Esophagus mucosa (tissue), 1 donor: Measurements from ENCODE around the gene MIA. TPM values are rescaled to one million over a fixed set of nuclear protein-coding genes. Genes with fewer than 3 reads are reported as not detected.
"Not testable (repeated sequence)": the region's sequence is repeated elsewhere in the genome, so short reads cannot be mapped to it uniquely, and the experiment has no call there.

Experiments
- ATAC-seq: fragments of 200-7000 bp; cut with Tn5 transposase; one replicate; pipeline ENCODE4 v1.9.1; 2020
- total RNA-seq: library from RNA; stranded (reverse); gene quantifications from one replicate; pipeline ENCODE4 v1.2.4, GENCODE V29; 2023
- donor health status: DM: yes; HTN: yes; CAD: no.

MIA gene
- total RNA-seq, 1 donor from 2014 or later, result 7.5 TPM

DNA sequence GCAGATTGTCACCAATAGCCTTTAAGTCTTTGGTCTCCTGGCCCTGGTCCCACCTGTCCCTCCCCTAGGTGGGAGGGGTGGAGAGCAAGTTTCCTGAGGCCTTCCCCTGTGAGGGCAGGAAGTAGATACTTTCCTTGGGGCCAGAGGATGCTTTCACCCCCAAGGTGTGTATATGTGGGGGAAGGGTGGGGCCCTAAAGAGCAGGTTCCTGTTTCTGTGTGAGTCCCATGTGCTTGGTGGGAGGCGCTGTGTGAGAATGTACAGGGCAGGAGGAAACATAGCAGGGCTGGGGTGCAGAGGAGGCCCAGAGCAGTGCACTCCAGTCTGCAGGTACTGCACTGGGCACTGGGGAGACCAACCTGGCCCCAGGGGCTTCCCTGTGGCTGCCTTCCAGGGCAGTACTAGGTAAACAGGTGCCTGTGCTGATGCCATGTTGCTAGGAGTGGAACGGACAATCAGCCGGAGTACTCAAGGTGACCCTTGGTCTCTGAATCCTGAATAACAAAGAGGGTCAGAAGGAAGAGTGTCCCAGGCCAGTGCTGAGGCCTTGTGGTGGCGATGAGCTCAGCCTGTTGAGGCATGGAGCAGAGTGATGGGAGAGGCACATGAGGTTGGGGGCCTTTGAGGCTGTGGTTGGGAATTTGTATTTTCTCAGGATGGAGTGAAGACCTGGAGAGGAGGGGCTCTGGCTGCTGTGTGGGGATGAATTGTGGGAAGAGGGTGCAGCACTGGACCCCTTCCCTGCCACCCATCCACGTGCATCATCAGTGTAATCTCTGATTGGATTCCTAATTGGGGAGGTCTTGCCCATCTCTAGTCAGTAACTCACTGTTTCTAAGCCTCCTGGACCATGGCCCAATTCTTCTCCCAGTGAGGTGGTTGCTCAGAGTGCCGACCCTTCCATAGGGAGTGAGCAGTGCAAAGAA, 28.8 kb downstream of the MIA start:
- peak; percentile 1 for ATAC-seq

GRCh38 chr19:40804783-40805242, 29.5 kb downstream of the MIA start:
- no peak for ATAC-seq

DNA sequence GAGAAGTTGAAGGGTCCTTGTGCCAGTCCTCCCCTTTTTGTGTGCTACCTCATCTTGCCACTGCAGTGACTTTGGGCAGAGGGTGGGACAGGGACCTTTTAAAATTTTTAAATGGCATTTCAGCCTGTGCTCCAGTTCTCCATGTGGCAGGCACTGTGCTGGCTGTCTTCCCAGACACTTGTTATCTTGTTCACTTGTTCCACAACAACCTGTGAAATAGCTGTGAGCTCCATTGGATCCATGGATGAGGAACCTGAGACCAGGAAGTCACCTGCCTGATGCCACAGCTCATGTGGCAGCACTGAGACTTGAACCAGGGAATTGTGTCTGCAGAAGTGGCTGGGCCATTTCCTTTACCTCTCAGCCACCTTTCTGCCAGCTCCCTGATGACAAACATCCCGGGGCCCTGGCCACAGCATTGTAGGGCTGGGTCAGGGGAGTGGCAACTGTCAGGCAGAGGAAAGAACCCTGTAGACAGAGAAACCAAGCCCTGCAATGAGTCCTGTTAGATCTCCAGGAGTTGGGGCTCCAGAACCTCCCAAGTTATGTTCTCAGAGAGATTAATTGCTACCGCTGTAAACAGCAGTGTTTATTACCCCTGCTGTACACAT, 30.0 kb downstream of the MIA start:
- no peak for ATAC-seq

DNA sequence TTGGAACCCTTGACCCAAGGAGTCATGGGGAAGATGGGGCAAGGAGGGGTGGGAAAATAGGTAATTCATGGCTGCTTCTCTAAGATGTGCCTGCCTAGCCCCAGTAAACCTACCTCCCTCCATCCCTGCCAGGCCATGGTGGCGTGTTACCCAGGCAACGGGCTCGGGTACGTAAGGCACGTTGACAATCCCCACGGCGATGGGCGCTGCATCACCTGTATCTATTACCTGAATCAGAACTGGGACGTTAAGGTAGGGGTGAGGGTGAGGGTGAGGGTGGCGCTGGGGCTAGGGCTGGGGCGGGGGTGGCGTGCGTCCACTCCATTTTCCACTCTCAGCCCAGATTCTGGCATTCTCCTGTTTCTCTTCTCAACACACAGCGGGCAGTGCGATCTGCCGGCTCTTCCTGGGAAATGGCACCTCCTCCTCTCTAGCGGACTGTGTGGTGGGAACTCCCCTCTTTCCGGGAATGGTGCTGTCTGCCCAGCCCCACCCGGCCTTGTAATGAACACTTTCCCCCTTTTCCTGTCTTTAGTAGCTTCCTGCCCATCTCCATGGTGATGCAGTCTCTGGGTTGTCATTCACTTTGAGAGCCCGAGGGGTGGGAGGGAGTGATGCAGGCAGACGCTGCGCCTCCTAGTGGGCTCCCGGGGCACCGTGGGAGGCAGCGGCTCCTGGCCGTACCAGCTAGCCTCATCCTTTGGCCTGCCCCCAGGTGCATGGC, 31.3 kb downstream of the MIA start:
- ATAC-seq, result peak; percentile 53

DNA sequence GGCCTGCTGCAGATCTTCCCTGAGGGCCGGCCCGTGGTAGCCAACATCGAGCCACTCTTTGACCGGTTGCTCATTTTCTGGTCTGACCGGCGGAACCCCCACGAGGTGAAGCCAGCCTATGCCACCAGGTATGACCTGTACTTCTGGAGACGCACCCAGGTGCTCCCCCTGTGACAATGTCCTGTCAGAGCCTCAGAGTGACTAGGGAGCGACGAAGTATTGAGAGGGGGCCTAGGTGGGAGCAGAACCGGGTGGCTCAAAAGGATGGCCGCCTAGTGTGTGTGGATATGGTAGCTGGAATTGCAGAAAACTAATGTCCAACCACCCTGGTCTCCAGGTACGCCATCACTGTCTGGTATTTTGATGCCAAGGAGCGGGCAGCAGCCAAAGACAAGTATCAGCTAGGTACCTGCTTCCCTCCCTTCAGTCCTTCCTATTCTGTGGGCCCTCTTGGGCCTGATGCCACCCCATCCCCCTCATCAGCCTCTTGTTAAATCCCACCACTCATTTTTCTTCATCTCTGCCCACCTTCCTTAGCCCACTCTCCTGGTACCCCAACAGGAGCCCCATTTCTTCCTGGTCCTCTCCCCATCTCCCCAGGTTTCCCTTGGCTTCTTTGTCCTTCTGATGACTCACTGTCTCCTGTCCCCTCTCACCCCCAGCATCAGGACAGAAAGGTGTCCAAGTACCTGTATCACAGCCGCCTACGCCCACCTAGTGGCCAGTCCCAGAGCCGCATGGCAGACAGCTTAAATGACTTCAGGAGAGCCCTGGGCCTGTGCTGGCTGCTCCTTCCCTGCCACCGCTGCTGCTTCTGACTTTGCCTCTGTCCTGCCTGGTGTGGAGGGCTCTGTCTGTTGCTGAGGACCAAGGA, 32.1 kb downstream of the MIA start:
- no peak for ATAC-seq

- ATAC-seq, result no peak
Measured at GRCh38 chr19:40808021-40808325, 32.7 kb downstream of the MIA start.

GRCh38 chr19:40808497-40808896, 33.2 kb downstream of the MIA start:
- ATAC-seq, result no peak

DNA sequence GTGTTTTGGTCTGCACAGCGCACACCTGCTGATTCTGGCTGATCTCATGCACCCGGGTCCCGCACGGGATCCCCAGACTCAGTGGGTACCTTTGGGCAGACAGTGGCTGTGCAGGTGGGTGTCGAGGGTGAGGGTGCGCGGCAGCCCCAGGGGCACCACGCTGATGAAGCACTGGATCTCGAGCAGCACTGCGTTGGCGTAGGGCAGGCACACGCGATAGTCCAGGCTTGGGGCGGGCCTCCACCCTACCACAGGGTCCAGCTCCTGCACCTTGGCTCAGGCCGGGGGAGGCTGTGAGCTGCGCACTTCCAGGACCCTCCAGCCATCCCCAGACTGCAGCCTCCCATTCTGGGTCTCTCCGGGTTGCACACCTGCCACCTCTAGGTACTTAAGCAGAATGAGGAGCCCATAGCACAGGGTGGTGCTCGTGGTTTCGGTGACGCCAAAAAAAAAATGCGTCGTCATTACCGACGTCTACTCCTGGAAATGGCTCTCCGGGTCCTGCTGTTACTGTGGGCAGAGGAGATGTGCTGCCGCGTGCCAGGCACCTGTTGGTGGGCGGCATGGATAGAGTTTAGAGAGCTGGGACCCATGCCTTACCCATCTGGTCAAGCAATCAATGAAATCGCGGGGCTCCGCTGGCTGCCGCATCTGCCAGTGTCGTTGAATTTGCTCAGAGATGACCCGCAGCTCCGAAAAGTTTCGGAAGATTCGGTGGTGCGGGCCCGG, 34.2 kb downstream of the MIA start:
- no peak for ATAC-seq

- no peak for ATAC-seq
Measured at GRCh38 chr19:40810160-40810559, 34.8 kb downstream of the MIA start.

DNA sequence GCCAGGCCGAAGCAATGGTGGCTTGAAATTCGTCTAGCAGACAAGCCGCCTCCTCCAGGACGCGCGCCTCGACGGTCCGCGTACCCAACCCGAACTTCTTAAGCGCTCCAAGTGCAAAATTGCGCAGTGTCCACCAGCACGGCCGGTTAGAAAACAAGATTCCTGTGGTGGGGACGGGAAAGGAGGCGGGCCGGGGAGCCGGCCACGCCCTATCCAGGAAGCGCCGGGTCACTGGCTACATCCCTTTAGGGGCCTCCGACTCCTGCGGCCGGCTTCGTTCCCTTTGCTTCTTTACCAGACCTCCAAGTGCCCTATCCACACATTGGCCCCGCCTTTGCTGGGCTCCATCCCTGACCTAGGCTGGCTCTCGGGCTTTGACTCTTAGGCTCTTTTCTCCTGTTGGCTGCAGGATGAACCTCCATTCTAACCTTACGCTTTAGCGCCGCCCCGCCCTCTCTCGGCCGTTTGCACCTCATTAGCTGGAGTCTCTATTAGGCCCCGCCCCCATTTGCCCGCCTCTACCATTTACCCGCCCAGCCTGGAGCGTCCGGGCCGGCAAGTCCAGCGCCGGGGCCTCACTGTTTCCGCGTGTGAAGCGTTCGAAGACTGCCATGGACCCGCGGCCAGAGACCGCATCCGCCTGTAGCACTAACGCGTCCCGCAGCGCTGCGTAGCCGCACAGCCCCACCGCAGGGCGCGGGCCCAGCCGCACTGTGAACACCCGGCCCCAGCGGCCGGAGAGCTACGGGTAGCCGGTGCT, 35.5 kb downstream of the MIA start:
- peak; percentile 75 for ATAC-seq

GRCh38 chr19:40811478-40812341, 36.4 kb downstream of the MIA start:
- ATAC-seq, result no peak

GRCh38 chr19:40812571-40812970, 37.2 kb downstream of the MIA start:
- ATAC-seq, result not testable (repeated sequence)

GRCh38 chr19:40813182-40813581, 37.9 kb downstream of the MIA start:
- ATAC-seq, result no peak

- ATAC-seq, result no peak
Measured at GRCh38 chr19:40815223-40815622, 39.9 kb downstream of the MIA start.

- ATAC-seq, result peak; percentile 66
Measured at GRCh38 chr19:40818480-40819399, 43.4 kb downstream of the MIA start.

- ATAC-seq, result peak; percentile 38
Measured at GRCh38 chr19:40819479-40820234, 44.3 kb downstream of the MIA start.

GRCh38 chr19:40822161-40822560, 46.8 kb downstream of the MIA start:
- no peak for ATAC-seq
